HG02973 (cell line): ENCODE results near the gene VSNL1.
A peak's percentile ranks its signal among the peaks of the same experiment; 100 is the strongest.
"Not testable (repeated sequence)": the region's sequence is repeated elsewhere in the genome, so short reads cannot be mapped to it uniquely, and the experiment has no call there.

Experiments used
- ATAC-seq: cut with Tn5 transposase; IDR thresholded peaks from one replicate; pipeline ENCODE4 v1.9.1; 2021; ENCODE audit warnings: moderate library complexity; ENCODE audit not compliant: unreplicated experiment

VSNL1 gene

GRCh38 chr2:17541531-17541950 is 1.0 kb downstream of the VSNL1 start:
- no peak for ATAC-seq

- no peak for ATAC-seq
These were observed 2.0 kb downstream of the VSNL1 start for GRCh38 chr2:17542471-17542870.

GRCh38 chr2:17543131-17543660 is 2.7 kb downstream of the VSNL1 start:
- no peak for ATAC-seq

GRCh38 chr2:17543848-17544247 is 3.4 kb downstream of the VSNL1 start:
- ATAC-seq = no peak

GRCh38 chr2:17544256-17544655 is 3.8 kb downstream of the VSNL1 start:
- ATAC-seq = no peak

- ATAC-seq = no peak
These were observed 5.5 kb downstream of the VSNL1 start for GRCh38 chr2:17545680-17546613.

- no peak for ATAC-seq
These were observed 6.7 kb downstream of the VSNL1 start for GRCh38 chr2:17547237-17547636.

- ATAC-seq = no peak
These were observed 7.2 kb downstream of the VSNL1 start for GRCh38 chr2:17547737-17548136.

- ATAC-seq = no peak
These were observed 10.4 kb downstream of the VSNL1 start for GRCh38 chr2:17550907-17551306.

GRCh38 chr2:17555150-17555549 is 14.7 kb downstream of the VSNL1 start:
- ATAC-seq = no peak

GRCh38 chr2:17557596-17557995 is 17.1 kb downstream of the VSNL1 start:
- ATAC-seq = no peak

- ATAC-seq = no peak
These were observed 17.6 kb downstream of the VSNL1 start for GRCh38 chr2:17558053-17558452.

- no peak for ATAC-seq
These were observed 18.4 kb downstream of the VSNL1 start for GRCh38 chr2:17558878-17559277.

GRCh38 chr2:17565726-17566125 is 25.2 kb downstream of the VSNL1 start:
- ATAC-seq = not testable (repeated sequence)

- no peak for ATAC-seq
These were observed 31.2 kb downstream of the VSNL1 start for GRCh38 chr2:17571681-17572080.

- no peak for ATAC-seq
These were observed 32.7 kb downstream of the VSNL1 start for GRCh38 chr2:17573085-17573803.

- ATAC-seq = no peak
These were observed 33.3 kb downstream of the VSNL1 start for GRCh38 chr2:17573804-17574175.

- no peak for ATAC-seq
These were observed 34.0 kb downstream of the VSNL1 start for GRCh38 chr2:17574406-17575073.

- ATAC-seq = no peak
These were observed 36.3 kb downstream of the VSNL1 start for GRCh38 chr2:17576802-17577201.

- ATAC-seq = peak; percentile 51
These were observed 38.0 kb downstream of the VSNL1 start for GRCh38 chr2:17578466-17578928.
